ENCODE data around the gene GREM1.

GREM1 gene

GRCh38 chr15:32682977-32683630 is 34.7 kb upstream of the GREM1 start:
- DNase-seq (ENCODE audit: insufficient read length) = no peak
- TF ChIP-seq POLR2AphosphoS5 (IDR thresholded peaks at IDR 0.05; ENCODE audit: low read depth, low read length) (no peak), TAF1 (IDR thresholded peaks at IDR 0.05; ENCODE audit: borderline replicate concordance, low read depth, low read length) (no peak), POLR2A (IDR thresholded peaks at IDR 0.05; ENCODE audit: low read depth, low read length) (no peak)
- FAIRE-seq = no peak

GRCh38 chr15:32683906-32684584 is 33.8 kb upstream of the GREM1 start:
- DNase-seq (ENCODE audit: insufficient read length) (no peak), FAIRE-seq (no peak)
- no peak for TF ChIP-seq POLR2A (IDR thresholded peaks at IDR 0.05; ENCODE audit: low read depth, low read length)
- no peak for TF ChIP-seq TAF1 (IDR thresholded peaks at IDR 0.05; ENCODE audit: borderline replicate concordance, low read depth, low read length)
- no peak for TF ChIP-seq POLR2AphosphoS5 (IDR thresholded peaks at IDR 0.05; ENCODE audit: low read depth, low read length)

- no peak for DNase-seq (ENCODE audit: insufficient read length)
- TF ChIP-seq TAF1 (IDR thresholded peaks at IDR 0.05; ENCODE audit: borderline replicate concordance, low read depth, low read length) (no peak), POLR2A (IDR thresholded peaks at IDR 0.05; ENCODE audit: low read depth, low read length) (no peak)
- no peak for FAIRE-seq
Measured at GRCh38 chr15:32685576-32685975, 32.2 kb upstream of the GREM1 start.

DNA sequence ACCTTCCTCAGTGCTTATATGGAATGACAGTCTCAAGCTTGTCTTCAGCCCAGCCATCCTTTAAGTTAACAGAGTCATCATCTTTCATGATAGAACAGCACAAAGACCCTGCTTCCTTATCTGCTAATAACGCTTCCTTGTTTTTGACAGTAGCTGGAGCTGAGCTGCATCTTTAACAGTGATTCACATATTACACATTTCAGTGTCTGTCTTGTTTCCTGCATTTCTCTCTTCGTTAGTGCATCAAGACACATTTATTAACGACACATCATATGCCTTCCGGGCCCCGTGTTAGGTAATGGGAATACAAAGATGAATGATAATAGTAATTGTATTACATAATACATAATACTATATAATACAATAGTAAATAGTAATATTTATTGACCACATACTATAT is 30.2 kb upstream of the GREM1 start:
- no peak for DNase-seq (ENCODE audit: insufficient read length)
- TF ChIP-seq TAF1 (IDR thresholded peaks at IDR 0.05; ENCODE audit: borderline replicate concordance, low read depth, low read length) (no peak), POLR2AphosphoS5 (IDR thresholded peaks at IDR 0.05; ENCODE audit: low read depth, low read length) (no peak), POLR2A (IDR thresholded peaks at IDR 0.05; ENCODE audit: low read depth, low read length) (no peak)
- no peak for FAIRE-seq

- DNase-seq (ENCODE audit: insufficient read length) (no peak), FAIRE-seq (no peak)
- TF ChIP-seq POLR2AphosphoS5 (IDR thresholded peaks at IDR 0.05; ENCODE audit: low read depth, low read length) (no peak), POLR2A (IDR thresholded peaks at IDR 0.05; ENCODE audit: low read depth, low read length) (no peak), TAF1 (IDR thresholded peaks at IDR 0.05; ENCODE audit: borderline replicate concordance, low read depth, low read length) (no peak)
Measured at GRCh38 chr15:32688151-32688639, 29.6 kb upstream of the GREM1 start.

GRCh38 chr15:32690941-32691688 is 26.7 kb upstream of the GREM1 start:
- no peak for FAIRE-seq
- TF ChIP-seq POLR2AphosphoS5 (IDR thresholded peaks at IDR 0.05; ENCODE audit: low read depth, low read length) = no peak
- TF ChIP-seq POLR2A (IDR thresholded peaks at IDR 0.05; ENCODE audit: low read depth, low read length) = no peak
- no peak for TF ChIP-seq TAF1 (IDR thresholded peaks at IDR 0.05; ENCODE audit: borderline replicate concordance, low read depth, low read length)
- DNase-seq (ENCODE audit: insufficient read length) = no peak

- FAIRE-seq = no peak
- no peak for TF ChIP-seq POLR2AphosphoS5 (IDR thresholded peaks at IDR 0.05; ENCODE audit: low read depth, low read length)
- no peak for TF ChIP-seq TAF1 (IDR thresholded peaks at IDR 0.05; ENCODE audit: borderline replicate concordance, low read depth, low read length)
- no peak for TF ChIP-seq POLR2A (IDR thresholded peaks at IDR 0.05; ENCODE audit: low read depth, low read length)
- DNase-seq (ENCODE audit: insufficient read length) = no peak
Measured at GRCh38 chr15:32691689-32692038, 26.1 kb upstream of the GREM1 start.

- TF ChIP-seq POLR2A (IDR thresholded peaks at IDR 0.05; ENCODE audit: low read depth, low read length) (no peak), POLR2AphosphoS5 (IDR thresholded peaks at IDR 0.05; ENCODE audit: low read depth, low read length) (no peak), TAF1 (IDR thresholded peaks at IDR 0.05; ENCODE audit: borderline replicate concordance, low read depth, low read length) (no peak)
- DNase-seq (ENCODE audit: insufficient read length) (no peak), FAIRE-seq (no peak)
Measured at GRCh38 chr15:32692286-32692685, 25.5 kb upstream of the GREM1 start.

DNA sequence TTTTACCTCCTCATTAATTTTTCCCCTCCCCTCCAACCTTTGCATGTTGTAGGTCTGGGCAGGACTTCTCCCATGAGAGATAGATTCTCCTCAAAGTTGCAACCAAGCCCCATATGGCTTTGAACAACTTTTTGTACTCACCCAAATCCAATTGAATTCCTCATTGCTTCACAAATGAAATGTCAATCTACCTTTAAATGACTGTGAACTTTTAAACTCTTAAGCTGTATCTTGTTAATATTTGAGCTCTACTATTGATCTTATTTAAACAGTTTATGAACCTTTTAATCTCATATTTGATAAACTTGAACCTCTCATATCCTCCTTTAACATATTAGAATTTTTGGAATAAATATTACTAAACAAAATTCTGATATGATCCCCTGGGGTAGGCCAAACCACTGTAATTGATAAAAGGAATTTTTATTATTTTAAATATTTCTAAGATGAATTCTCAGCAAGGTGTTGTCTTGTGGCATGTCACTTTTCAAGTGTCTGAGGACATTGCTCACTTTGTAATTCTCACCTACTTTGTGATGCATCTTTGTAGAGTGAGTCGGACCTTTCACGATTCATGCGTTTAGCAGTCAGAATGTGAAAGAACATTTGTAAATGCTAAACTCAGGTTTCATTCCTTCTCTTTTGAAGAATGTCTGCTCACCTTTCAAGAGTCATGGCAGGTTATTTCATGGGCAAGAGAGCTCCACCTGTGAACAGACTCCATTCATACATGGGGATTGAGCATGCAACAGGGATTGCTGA is 23.4 kb upstream of the GREM1 start:
- TF ChIP-seq POLR2A (IDR thresholded peaks at IDR 0.05; ENCODE audit: low read depth, low read length) (no peak), POLR2AphosphoS5 (IDR thresholded peaks at IDR 0.05; ENCODE audit: low read depth, low read length) (no peak), TAF1 (IDR thresholded peaks at IDR 0.05; ENCODE audit: borderline replicate concordance, low read depth, low read length) (no peak)
- FAIRE-seq (no peak), DNase-seq (ENCODE audit: insufficient read length) (no peak)

GRCh38 chr15:32698773-32699390 is 18.9 kb upstream of the GREM1 start:
- no peak for FAIRE-seq
- TF ChIP-seq TAF1 (IDR thresholded peaks at IDR 0.05; ENCODE audit: borderline replicate concordance, low read depth, low read length) (no peak), POLR2A (IDR thresholded peaks at IDR 0.05; ENCODE audit: low read depth, low read length) (no peak), POLR2AphosphoS5 (IDR thresholded peaks at IDR 0.05; ENCODE audit: low read depth, low read length) (no peak)
- DNase-seq (ENCODE audit: insufficient read length) = no peak
